Activated naive CD4-positive, alpha-beta T cell treated with anti-CD3 and anti-CD28 coated beads, Interleukin-2, amount 50 U/mL, for 16 hours (primary cell): ENCODE results near the gene PTPRN.
"Not testable (repeated sequence)": the region's sequence is repeated elsewhere in the genome, so short reads cannot be mapped to it uniquely, and the experiment has no call there.

Experiments used
- DNase-seq: peaks from one replicate; pipeline ENCODE4 v3.0.0-alpha.2; 2020

Gene PTPRN

DNA sequence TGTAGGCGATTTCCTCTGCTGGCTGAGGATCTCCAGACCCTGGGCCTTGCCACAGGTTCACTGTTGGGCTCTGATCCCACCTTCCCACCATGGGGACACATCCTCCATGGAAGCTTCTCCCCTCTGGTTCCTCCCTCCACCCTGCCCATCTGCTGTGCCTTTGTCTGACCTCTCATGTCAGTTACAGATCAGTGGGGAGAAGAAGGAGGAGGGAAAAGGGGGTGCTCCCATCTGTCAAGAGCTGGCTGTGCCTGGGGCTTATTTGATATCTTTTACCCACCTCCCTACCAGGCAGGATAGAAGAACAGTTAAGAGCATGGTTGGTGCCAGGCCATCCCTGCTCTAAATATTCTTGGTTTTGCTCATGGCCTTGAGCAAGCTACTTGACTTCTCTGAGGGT, 42.3 kb downstream of the PTPRN start:
- DNase-seq = no peak

DNA sequence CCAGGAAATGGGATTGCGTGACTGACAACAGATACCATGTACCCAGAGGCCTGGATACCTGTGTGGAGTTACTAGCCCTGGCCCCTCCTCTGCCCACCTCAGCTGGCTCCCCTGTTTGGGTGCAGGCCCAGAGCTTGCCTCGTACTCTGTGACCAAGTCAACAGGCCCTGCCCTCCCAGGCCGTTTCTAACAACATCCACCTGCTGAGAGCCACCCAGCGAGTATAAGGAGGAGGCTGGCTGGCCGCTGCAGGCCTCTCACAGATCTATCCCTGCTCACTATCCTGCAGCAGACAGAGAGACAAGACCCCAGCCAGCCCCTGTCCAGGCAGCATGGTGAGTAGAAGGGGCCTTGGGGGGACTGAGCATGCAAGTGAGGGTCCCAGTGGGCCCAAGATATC, 43.0 kb downstream of the PTPRN start:
- DNase-seq = no peak

DNA sequence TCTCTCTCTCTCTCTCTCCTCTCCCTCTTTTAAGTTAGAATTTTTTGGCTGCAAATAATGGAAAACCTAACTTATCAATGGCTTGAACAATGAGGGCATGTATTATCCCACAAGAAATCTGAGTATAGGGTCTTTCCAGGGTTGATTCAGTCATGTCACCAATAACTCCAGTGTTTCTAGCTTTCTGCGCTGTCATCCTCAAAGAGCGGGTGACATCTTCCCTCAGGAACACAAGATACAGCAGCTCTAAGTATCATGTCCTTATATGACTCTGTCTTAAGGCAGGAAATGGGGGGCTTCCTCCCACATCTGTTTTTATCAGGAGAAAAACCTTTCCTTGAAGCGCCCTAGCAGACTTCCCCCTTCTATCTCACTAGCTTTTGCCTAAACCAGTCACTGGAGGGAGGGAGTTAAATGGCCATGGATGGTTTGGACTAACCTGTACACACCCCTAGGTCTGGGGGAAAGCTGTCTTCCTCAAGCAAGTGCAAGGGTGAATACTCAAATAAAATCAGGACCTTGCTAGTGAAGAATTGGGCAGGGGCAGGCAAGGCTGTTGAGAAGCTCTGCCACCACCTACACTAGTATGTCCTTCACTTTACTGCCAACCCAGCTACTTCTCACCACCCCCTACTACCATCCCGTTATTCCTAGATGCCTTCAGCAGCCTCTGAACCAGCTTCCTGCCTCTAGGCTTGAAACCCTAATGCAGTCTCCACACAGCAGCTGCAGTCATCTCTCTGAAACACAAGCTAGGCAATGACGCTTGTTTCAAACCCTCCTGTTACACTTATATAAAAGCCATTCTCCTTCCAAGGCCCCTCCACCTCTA, 48.0 kb downstream of the PTPRN start:
- no peak for DNase-seq

DNA sequence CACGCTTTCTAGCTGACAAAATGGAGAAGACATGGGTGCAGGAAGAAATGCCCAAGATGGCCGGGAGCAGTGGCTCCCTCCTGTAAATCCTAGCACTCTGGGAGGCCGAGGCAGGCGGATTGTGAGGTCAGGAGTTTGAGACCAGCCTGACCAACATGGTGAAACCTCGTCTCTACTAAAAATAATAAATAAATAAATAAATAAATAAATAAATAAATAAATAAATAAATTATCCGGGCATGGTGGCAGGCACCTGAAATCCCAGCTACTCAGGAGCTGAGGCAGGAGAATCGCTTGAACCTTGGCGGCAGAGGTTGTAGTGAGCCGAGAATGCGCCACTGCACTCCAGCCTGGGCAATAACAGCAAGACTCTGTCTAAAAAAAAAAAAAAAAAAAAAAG, 50.3 kb downstream of the PTPRN start:
- not testable (repeated sequence) for DNase-seq

DNA sequence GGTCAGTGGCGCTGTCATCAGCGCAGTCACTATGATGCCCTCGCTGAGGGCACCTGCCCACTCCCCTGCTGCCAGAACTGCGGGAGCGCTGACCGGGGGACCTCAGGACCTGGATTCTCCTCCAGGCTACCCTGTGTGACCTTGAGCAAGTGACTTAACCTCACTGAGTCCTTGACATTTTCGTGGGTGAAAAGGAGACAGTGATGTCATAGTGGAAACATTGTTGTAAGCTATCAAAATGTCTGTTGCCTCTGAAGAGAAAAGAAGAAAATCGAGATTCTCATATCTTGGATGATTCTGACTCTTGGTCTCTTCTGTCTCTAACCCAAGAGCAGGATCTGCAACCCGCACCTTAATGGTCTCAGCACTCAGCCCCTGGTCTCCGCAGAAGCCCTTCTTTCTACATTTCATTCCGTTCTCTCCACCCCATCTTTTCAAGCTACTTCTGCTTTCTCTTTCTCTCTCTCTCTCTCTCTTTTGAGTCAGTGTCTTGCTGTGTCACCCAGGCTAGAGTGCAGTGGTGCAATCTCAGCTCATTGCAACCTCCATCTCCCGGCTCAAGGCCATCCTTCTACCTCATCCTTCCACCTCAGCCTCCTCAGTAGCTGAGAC, 54.5 kb downstream of the PTPRN start:
- DNase-seq = peak; percentile 46

DNA sequence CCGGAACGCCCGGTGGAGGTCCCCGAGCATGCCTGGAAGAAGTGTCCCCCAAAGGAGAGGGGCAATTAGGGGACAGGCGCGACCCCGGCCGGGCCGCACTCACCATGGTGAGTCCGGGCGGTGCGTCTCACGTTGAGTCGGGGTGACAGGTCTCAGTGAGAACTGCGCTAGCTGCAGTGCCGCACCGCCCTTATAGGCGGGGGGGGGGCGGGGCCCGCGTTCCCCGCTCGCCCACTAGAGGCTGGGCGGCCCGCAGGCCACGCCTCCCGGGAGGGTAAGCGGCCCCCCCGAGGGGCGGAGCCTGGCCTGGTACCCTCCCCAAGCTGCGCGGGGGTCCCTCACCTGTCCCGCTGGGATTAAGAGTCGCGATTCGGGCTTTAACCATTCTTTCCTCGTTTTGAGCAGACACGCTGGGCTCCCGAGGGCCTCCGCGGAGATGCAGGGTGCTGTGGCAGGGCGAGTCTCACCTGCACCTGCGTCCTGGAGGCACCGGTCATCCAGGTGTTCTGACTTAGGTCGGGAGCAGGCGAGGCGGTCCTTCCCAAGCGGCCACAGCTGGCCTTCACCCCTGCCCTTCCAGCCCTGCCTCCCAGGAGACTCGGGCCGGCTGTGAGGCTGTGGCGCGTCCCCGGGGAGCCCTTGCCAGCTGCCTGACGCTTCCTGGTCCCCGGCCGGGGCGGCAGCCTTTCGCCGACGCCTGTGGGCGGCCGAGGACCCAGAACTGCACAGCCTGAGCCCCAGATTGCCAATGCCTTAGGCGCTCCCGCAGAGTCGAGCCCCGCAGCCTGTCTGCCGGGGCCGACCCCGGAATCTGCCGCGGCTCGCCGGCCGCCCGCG, 55.2 kb downstream of the PTPRN start, which contains the start of gene TUBA4A:
Gene TUBA4A (minus strand): TSS at position 166 of the 837 bp plus-strand sequence. CDS start 60 bp downstream, at position 106.
- peak; percentile 91 for DNase-seq

DNA sequence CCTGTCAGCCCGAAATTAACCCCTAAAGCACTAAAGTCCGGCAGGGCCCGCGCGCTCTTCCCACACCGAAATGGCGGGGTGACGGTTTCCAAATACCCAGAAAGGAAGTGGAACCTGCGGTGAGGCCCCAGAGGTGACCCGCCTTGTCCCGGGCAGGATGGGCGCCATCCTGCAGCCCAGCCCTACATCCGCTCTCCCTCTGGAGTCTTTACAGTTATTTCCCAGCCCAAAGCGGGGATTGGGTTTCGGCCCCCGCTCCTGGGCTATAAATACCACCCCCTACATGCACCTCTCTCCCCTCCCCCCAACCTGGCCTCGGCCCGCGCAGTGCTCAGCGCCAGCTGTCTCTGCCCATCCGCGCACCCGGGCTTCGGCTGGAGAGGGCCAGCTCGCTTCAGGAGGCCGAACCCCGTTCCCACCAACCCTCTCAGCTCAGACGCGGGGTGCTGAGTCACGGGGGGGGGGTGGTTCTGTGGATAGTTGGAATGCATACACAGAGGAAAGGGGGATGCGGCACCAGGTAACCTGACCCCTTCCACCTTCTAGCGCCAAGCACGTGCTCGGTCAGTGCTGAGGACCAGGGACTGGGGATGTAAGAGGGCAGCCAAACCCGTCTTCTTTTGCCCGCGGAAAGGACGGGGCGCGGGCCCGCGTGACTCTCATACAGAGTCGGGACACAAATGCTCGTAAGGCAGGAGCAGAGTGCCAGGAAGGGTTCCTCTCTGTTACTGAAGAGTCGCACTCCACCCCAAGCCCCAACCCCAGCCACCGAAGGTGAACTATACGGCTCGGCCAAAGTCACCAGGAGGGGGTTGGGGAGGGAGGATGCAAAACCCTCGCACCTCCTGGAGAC, 56.1 kb downstream of the PTPRN start, which contains the start of gene TUBA4B:
Gene TUBA4B (plus strand): TSS at position 344 of the 853 bp plus-strand sequence. CDS start 165 bp downstream, at position 509.
- peak; percentile 47 for DNase-seq

DNA sequence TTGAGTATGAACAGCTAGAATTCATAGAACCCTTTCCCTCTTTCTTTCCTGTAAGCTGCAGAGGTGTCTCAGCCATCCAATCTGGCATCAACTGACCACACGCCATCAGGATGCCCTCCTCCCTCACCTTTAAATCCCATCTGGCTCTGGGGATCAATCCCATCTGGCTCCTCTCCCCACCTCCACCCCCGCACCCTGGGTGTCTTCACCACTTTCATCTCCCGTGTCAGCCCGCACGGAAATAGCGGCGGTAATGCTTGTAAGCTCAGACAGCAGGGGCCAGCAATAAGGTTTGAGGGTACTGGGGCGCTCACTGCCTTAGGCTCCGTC, 56.7 kb downstream of the PTPRN start:
- DNase-seq = peak; percentile 48

DNA sequence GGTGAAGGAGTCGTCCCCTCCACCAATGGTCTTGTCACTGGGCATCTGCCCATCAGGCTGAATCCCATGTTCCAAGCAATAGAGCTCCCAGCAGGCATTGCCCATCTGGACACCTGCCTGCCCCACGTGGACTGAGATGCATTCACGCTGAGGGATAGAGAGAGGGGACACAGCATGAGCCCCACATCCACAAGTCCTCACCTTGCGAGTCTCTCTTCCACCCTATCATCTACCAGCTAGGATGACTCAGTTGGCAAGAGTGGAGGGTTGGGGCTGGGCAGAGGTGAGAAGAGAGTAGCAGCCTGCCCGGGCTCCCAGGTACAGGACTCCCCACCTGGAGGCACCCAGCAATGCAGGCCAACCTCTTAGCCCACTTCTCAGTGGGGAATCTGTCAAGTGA, 57.1 kb downstream of the PTPRN start:
- DNase-seq = peak; percentile 40

DNA sequence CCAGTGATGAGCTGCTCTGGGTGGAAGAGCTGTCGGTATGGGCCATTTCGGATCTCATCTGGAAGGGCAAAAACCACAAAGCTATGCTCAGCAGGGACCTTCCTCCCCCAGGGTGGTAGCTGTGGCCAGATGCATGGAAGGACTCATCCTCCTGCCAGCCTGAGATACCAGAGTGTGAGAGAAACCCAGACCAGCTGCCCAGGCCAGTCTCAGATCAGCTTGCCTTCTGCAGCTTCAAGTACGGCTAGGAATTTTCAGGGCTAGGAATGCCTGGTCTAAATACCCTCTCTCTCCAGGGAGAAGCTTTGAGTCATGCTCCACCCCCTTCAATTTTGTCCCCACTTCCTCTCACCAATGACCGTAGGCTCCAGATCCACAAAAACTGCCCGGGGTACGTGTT, 57.5 kb downstream of the PTPRN start:
- no peak for DNase-seq

DNA sequence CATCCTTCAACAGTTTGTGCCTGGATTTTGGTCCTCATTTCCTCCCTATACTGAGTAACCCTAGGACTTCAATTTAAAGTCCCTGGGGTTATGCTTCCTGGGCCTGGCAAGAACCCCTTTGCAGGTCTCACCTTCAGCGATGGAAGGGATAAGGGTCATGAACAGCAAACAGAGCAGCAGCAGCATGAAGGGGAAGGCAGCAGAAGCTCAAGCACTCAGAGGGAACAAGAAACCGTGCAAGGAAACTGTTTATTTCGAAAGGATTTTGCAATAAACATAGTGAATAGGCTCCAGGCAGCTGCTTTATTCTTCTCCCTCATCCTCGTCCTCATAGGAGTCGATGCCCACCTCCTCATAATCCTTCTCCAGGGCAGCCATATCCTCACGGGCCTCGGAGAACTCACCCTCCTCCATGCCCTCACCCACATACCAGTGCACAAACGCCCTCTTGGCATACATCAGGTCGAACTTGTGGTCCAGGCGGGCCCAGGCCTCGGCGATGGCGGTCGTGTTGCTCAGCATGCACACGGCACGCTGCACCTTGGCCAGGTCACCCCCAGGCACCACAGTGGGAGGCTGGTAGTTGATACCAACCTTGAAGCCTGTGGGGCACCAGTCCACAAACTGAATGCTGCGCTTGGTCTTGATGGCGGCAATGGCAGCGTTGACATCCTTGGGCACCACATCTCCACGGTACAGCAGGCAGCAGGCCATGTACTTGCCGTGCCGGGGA, 59.0 kb downstream of the PTPRN start:
- no peak for DNase-seq

DNA sequence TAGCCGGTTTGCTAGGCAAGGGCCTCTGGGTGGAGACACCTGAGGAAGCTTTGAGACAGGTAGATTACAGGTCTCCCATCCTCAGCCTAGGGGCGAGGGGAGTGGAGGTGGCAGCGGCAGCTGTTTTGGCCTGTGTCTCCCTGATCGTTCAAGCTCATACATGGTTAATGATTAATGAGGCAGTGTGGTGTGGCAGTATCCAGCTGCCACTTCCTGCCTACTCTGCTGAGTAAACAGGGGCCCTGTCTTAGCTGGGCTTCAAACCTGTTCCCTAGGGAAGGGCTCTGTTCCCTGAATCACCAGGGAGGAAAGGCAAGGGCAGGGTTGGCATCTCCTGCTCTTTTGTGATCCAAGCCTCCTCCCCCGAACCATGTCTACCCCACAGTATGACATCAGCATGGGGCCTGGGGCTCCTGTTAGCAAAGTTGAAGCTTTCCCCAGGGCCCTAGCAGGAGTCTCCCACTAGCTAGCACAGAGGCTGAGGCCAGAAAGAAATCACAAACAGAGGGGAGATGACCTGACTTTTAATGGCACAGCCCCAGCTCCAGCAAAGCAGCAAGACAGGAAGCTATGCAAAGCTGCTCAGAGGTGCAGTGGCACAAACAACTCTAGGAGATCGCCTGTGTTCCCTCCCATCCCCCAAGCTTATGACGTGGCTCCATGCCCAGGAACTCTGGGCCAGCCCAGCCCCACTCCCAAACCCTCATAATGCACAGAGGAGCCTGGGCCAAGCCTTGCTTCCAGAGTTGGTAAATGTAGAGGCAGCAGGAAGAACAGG, 59.8 kb downstream of the PTPRN start:
- DNase-seq = no peak

DNA sequence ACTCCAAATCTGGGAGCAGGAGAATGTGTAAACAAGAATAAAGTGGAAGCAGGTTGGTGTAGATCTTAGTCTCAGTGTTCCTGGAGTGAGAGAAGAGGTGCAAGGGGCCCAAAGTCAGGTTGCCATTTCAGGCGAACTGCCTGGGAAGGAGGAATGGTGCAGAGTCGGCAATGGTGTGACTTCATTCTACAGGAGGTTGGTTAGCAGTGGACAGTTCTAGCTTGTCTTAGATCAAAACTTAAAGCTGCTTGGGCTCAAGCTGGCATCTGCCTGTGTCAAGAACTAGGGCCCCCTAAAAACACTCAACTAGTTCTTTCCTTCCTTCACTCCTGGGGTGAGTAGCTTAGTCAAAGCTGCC, 60.4 kb downstream of the PTPRN start:
- no peak for DNase-seq

DNA sequence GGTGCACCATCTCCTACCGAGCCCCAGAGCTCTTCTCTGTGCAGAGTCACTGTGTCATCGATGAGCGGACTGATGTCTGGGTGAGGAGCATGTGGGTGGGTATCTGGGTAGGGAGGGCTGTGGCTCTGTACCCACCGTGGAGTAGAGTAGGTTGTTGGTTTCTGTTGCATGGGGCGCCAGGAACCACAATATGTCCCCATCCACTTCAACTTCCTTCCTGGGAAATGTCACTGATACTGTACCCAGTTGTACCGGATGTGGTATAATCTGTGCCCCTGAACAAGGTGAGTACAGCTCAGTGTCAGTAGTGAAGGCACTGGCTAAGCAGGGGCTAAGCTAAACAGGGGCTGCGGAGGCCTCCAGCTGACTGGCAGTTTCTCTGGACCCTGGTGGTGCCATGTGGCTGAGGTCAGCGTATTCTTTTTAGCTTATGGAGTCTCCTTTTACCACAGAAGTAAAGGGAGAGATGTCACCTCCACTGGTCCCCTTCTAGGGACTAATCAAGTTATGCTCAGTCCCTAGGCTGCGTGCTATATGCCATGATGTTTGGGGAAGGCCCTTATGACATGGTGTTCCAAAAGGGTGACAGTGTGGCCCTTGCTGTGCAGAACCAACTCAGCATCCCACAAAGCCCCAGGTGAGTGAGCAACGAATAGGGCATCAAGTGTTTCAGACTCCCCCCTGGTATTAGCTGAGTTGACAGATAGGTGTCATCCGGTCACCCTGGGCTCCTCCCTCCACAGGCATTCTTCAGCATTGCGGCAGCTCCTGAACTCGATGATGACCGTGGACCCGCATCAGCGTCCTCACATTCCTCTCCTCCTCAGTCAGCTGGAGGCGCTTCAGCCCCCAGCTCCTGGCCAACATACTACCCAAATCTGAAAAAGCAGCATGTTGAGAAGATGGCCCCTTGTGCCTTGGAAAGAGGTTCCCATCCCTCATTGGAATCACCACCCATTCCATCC, 61.2 kb downstream of the PTPRN start:
- peak; percentile 56 for DNase-seq

DNA sequence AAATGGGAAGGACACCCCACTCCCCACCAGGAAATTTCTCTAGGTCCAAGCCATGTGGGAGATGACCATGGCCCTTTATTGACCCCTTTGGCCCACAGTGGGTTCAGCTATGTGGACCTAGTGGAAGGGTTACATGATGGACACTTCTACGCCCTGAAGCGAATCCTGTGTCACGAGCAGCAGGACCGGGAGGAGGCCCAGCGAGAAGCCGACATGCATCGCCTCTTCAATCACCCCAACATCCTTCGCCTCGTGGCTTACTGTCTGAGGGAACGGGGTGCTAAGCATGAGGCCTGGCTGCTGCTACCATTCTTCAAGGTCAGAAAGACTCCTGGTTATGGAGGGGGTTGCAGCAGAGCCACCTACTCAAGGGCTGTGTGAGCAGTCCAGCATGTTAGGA, 62.6 kb downstream of the PTPRN start:
- DNase-seq = no peak

DNA sequence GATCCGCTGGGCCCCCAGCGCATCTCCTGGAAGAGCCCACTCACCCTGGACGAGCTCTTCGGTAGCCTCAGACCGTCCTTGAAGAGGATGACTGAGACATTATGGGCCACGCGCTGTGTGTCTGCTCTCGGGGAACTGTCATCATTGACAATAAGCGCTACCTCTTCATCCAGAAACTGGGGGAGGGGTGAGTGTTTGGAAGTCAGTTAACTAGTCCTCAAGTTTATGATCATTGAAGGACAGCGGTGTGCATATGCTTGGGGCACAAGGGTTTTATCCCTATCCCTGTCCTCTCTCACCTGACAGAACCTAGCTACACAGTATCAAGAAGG, 63.3 kb downstream of the PTPRN start:
- DNase-seq = no peak

DNA sequence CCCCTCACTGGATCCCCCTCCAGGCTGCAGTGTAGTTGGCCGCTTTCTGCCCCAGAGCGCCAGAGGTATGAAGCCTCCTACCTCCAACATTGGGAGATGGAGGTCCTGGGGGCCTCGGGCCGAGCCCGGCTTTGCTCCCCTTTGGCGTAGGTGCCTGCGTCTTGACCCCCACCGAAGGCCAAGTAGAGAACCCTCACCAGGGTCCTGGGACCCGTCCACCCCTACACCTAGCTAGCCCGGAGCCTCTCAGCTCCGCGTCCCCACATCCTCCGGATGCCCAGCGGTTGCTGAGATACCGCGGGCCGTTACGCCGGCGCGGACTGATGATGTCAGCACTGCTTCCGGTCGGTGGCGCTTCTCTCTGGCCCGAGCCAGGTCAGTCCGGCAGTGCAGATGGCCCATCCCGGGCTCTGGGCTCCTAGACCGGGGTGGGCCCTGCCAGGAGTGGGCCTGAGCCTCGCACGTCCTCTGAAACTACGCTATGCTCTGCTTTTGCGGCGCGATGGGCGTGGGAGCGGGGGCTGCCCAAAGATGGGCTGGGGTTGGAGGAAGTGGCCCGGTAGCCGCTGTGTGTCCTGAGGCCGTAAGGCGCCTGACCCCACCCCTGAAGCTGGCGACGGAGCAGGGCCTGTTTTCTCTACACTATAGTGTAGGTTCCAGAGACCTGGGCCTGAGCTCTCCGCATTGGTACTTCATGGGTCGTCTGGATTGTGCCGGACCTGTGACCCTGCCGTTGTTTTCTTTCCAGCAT, 63.9 kb downstream of the PTPRN start, which contains the start of the genes GLB1L and STK16:
Gene GLB1L (minus strand): TSS at position 297 of the 751 bp plus-strand sequence. CDS start 1,871 bp downstream, outside the sequence.
Gene STK16 (plus strand): TSS at position 332 of the 751 bp plus-strand sequence. CDS start 521 bp downstream, outside the sequence.
- DNase-seq = peak; percentile 85

DNA sequence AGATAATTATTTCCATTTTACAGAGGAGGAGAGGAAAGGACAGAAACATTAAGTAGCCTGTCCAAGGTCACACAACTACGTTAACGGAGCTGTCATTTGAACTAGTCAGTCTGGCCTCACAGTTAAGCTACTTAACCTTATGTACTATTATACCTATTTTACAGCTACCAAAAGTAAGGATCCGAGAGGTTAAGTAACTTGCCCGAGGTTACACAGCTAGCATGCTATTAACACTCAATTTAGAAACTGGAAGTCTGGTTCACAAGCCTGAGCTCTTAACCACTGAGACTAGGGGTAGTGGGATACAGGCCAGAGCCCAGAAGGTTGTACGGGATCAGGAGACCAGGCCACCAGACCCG, 64.4 kb downstream of the PTPRN start:
- no peak for DNase-seq

DNA sequence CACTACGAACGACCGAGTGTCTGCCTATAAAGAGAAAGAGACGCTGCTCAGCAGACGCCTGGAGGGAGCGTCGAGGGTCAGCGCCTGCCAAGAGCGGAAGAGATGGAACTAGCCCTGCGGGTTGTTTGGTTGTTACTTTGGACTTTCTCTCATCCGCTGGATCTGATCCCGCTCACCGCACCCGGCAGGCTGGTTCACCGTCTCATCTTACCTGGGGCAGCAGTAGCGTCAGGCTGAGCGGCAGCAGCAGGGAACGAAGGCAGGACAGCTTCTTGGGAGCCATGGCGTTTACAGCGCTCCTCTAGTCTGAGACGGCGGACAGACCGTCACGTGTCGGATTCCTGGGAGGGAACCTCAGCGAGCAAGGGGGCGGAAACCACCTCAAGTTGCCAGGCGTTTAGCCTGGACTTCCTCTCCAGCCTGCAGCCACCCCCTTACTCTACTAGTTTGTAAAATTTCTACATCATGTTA, 65.9 kb downstream of the PTPRN start:
- DNase-seq = no peak
